ENCODE measurements around the gene TENM4.

The TENM4 gene

DNA sequence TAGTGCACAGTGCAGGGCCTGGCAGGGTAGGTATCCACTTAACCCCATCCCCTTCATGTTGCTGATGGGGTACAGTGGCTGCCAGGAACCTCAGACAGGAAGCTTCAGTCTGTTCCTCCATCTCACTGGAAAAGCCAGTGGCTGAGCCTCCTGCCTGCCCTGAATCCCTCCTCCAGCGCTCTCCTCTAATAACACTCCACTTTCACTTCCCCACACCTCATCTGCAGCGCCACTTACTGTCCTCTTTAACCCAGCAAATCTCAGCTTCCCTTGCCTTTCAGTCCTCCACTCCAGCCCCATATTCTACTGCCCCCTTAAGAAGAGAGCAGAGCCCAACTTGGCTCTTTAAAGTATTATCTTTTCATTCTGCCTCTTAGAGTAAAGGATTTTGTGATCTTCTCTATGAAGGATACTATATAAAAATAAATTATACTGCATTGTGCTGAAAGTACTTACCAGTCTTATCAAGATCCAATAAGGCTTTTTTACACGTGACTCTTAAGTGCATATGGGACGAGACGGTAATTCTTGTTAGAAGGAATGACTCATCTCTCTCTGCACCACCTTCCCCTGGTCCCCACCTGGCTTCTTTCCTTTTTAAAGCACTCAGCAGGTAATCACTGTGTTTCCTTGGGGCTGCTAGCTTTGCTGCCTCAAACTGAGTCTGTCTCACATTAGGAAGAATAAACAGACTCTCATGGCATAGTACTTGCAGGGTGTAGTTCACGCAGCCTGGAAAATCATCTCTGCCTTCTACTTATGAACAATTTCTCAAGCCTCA, 628.1 kb downstream of the TENM4 start:
- DNase-seq (ENCODE audit: low spot score) = no peak

DNA sequence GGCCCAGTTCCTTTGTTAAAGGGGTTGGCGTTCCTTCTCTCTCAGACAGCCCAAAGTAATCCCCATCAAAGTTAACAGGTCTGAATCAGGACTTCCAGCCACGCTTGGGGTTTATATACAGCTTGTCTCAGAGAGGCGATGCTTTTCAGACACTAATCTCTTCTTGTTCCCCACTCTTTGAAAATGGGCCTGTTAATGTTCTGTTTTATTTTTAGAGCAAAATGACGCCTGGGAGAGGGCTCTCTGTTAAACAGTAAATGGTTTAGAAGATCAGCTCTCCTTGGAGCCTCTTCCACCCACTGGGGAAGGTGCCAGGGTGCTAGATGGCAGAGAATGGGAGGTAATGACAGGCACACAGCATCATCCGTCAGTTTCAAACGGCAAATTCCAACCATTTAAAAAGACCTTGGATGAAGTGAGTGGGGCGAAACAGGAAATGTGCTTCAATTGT, 630.2 kb downstream of the TENM4 start:
- DNase-seq (ENCODE audit: low spot score) = no peak

DNA sequence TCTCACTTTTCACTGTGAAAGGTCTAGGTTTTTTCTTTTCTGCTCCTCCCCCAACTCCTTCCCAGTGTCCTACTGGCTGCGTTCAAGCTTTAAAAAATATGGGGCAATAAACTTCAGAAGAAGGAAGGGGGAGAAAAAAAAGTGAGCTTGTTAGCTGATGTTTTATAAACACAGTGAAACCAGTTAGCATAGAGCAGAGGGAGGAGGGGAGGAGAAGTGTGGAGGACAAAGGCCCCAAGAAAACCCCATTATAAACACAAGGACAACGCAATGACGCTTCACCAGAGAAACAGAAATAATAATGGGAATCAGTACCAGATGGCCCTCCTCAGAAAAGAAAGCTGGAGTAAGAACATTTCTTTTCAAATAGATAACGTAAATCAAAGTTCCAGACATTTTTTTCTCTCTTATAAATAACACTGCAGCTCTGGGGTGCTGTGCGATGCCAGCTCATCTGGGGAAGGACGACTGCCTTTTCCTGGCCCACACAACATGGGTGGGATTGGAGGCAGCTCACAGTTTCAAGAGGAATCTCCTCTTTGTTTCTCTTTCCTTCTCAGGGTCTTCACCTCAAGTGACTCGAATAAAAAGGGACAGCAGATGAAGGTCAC, 630.8 kb downstream of the TENM4 start:
- DNase-seq (ENCODE audit: low spot score) = no peak

DNA sequence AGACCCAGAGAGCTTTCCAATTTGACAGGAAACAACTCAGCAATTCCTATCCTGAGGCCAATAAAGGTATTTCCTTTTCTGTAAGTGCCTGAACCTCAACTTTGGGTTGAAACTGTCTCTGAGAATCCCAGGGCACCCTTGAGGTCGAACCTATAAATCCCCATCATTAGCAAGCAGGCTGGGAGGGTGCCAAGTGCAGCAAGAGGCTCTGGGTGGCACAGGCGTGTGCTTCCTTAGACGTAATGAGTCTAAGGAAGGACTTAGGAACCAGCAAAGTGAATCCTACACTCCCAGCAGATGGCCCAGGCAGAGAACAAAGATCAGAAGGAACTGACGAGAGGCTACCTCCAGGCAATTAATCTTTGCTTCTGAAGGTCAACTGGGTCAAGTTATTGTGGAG, 631.9 kb downstream of the TENM4 start:
- no peak for DNase-seq (ENCODE audit: low spot score)

DNA sequence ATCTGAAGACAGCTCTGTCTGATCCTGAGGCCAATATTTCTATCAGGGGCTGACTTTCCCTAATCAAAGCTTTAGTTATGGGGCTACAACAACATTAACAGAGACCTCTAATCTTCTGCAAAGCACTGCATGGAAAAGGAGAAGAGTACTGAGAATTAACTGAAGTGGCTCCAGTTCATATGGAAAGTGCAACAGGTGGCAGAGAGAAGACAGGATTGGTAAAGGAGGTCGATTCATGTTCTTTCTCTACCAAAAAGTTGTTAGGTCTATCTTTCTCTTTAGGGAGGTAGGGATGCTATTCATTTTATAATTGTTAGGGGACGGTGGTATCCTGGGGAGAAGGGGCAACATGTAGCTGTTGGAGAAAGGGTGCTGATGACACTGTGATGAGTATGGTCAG, 633.5 kb downstream of the TENM4 start:
- no peak for DNase-seq (ENCODE audit: low spot score)

DNA sequence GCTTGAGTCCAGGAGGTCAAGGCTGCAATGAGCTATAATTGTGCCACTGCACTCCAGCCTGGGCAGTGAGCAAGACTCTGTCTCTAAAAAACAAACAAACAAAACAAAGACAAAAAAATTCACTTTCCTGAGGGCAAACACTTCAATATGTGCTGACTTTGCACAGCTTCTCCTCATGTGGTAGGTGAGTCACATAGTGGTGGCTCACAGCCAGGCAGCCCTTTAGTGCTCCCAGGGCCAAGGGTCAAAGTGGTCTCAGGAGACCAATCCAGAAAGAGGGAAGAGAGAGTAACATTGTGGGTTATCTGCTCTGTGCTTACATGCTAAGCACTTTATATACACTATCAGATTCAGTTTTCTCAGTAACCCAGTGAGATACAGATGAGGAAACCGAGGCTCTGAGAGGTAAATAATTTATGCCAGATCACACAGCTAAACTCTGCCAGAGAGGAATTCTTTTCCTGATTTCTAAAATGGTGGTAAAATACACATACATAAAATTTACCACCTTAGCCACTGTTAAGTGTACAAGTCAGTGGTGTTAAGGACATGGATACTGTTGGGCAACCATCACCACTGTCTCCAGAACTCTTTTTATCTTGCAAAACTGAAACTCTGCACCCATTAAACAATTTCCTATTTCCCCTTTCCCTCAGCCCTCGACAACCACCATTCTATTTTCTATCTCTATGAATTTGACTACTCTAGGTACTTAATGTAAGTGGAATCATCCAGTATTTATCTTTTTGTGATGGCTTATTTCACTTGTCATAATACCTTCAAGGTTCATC, 634.4 kb downstream of the TENM4 start:
- DNase-seq (ENCODE audit: low spot score) = no peak

DNA sequence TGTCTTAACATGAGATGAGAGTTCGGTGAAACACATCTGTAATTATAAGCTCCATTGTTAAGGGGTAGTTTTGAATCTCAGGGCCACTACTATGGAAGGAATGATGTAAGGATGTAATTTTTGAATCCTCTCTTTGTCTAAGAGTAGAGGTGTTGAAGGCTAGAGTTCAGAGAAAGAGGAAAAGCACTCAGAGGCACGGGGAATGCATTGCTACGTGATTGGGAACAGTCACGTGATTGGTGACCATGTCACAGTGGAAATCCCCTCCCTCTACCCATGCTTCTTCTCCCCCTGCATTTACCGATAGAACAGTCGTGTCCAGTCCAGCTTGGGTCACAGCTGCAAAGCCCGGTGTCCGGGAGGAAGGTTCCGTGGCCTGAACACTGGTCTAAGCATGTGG, 635.8 kb downstream of the TENM4 start:
- DNase-seq (ENCODE audit: low spot score) = no peak

DNA sequence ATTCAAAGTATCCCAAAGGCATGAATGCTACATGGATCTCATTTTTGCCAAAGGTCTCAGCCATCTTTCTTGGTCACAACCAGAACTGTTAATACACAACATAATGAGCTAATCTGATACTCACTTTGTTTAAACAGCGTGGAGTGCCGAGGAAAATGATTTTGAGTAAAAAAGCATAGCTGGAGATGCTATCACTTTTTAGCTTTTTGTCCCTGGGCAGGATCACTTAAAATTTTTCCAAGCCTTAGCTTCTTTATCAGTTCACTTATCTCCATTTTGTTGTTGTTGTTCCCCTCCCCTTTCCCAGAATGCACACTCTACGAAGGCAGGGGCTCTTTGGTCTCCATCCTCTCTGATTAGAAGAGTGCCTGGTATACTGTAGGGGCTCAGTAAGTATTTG, 636.8 kb downstream of the TENM4 start:
- no peak for DNase-seq (ENCODE audit: low spot score)

DNA sequence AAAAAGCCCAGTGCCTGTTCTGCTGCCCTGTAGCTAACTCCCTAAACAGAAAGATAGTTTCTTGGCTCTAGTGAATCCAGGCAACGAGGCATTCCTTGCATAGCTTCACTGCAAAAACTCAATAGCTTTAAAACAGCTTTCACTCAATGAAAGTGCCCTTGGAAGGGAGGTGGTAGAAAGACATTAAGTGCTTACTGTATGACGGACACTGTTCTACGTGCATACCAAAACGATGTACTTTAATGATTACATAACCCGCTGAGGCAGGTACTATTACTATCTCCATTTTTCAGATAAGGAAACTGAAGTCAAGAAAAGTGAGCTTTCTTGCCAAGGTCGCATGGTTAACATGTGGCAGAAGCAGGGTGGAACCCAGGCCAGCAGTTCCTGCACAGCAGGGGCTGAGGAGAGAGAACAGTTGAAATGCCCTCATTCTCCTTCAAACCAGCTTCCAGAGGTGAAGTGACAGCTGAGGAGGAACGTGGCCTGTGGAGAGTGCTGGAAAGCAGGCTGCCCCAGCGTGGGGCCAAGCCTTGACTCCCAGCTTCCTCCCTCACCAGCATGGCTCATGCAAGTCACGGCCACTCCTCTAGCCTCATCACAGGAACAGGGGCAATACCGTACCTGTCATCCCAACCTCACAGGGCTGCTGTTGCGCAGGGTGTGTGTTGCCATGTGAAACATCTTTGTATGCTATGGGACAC, 638.6 kb downstream of the TENM4 start:
- no peak for DNase-seq (ENCODE audit: low spot score)

DNA sequence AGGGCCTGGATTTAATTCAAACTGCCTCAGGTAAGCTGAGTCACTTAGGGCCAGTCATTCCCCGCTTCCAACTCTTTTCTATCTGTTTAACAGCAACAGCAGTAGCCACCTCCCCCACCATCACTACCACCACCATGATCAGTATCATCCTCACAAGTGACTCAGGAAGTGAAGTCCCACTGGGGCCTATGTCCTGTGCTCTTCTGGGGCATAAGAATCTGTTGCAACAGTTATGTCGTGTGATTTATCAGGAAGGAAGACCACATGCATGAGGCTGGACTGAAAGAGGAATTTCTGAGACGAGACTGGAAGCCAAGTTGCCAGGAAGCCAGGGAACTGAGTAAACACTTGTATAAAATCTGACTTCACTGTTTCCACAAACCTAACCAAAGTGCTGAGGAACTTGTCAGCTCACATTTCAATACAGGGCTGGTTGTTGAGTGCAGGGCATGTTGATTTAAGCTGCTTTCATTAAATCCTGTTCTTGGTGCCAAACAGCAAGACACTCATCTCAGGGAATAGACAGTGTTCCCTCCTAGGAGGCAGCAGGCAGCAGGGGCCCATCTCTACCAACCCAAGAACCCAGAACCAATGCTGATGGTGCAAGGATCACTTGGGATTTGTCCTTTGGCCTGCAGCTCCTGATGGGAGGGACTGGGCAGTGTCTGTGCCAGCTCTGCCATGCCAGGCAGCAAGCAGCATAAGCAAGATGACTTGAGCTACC, 639.5 kb downstream of the TENM4 start:
- no peak for DNase-seq (ENCODE audit: low spot score)

DNA sequence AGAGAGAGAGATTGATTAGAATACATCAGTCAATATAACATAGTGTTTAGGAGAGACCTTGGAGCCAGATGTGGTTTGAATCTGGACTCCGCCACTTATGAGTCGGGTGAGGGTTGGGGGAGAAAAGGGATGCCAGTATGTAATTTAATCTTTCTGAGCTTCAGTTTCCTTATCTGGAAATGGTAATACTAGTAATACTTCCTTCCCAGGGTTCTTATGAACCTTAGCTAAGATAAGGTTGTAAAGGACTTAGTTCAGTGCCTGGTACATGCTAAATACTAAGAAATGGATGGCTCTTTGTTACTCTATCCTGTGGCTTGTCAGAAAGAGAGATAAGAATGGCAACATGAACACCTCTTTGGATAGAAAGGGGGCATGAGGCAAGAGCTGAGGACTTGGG, 640.1 kb downstream of the TENM4 start:
- DNase-seq (ENCODE audit: low spot score) = no peak

DNA sequence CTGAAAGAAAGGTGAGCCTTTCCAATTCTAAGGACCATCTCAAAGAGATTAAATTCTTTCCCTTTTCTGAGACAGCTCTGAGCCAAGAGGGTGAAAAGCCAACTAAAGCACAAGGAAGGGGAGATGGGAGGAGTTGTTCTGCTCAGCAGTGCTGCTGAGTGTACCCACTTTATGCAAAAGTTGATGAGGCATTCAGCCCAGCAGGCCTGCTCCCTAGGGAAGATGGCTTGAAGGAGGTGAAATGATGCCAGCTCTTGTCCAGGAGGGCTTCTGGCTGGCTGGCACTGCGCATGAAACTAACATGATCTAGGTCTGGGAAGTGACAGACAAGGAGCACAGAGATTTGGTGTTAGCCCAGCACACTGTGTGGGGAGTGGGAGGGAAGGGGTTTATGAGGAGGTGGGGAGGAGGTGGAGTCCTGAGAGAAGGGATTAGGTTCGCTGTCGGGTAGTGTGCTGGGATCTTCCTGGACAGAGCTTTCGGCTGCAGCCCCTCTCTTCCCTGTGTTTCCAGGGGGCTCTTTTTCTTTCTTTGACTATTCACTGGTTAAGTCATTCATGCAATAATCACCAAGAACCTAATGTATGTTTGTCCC, 640.6 kb downstream of the TENM4 start:
- DNase-seq (ENCODE audit: low spot score) = no peak

DNA sequence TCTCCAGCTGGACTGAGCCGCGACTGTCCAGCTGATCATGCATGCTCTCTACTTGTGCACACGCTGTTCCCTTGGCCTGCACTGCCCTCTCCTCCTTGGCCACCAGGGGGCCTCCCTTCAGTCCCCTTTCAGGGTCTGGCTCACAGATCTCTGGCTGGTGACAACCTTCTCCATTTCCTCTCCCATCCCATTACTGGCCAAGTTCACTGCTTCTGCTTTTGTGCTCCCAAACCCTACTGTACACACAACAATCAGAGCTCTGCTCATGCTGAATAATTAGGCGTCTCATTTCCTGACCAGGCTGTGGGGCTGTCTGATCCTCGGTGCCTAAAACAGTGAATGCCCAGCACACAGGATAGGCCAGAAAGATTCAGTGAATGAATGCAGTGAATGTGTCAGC, 642.2 kb downstream of the TENM4 start:
- DNase-seq (ENCODE audit: low spot score) = peak; percentile 79

DNA sequence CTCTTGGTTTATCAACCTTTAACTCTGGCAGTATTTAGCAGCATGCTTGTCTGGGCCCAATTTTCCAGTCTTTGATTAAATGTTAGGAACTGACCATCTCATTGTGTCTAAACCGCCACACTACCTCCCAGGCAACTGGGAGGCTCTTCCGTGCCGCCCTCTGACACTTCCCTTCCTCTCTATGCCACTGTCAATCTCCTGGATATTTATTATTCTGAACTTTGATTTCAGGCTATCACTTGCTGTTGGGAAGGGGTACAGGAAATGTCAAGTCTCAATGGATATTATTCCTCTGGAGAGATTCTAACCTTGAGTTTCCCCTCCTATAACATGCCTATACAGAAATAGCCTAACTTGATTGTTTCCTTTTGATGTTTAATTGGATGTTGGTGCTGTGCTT, 643.3 kb downstream of the TENM4 start:
- no peak for DNase-seq (ENCODE audit: low spot score)

DNA sequence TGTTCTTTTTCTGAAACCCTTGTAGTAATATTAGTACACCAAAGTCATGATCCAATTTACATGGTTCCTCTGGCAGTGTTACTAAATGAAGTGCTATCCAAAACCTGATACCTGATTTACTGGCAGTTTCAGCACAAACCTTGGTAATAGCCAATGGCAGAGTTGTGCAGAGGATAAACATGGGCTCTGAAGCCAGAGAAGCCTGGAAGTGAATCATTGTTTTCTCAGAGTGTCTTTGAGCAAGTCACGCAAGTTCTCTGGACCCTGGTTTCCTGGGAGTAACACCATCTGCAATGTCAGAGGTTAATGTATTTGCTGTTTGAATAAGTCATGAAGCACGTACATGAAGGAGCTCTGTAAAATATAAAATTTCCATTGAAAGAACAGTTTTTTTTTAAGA, 643.9 kb downstream of the TENM4 start:
- DNase-seq (ENCODE audit: low spot score) = no peak

DNA sequence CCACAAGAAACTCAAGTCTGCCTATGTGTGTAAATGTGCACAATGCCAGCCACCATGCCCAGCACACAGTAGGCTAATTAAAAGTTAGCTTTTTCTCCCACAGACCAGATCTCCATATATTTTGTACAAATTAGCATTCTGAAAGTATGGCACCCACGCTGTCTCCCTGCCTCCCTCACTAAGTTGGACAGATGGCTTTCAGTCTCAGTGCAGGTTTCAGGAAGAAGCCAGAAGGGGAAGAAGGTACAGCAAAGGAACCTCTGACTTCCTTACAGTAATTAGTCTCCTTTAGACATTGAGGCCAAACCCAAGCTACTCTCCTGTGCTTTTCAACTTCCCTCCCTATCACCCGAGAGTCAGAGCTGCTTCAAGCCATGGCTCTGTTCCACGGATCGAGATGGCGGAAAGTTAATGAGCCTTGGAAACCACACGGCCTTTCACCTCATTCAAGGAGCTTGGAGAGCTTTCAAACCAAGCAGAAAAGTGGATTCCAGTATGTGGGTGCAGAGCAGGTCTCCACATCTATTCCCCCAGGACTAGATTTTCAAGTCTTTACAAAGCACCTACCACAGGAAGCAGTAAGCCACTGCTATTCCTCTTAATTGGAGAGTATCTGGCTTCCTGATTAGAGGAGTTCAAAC, 645.1 kb downstream of the TENM4 start:
- no peak for DNase-seq (ENCODE audit: low spot score)

DNA sequence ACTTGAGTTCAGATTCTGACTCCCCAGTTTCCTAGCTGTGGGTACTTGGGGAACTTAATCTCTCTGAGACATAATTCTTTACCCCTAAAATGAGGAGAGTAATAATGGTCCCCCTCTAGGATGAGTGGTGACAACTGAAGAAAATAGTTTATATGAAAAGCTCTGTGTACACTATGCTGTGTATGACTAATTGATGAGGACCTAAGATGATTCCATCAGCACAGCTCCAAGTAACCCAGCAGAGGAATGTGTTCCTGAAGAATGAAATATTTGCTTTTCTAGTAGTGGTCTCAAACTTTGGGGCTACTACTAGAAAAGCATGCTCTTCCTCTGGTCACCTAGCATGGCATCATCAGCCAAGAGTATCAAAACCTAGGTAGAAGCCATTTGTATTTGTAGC, 648.9 kb downstream of the TENM4 start:
- no peak for DNase-seq (ENCODE audit: low spot score)

DNA sequence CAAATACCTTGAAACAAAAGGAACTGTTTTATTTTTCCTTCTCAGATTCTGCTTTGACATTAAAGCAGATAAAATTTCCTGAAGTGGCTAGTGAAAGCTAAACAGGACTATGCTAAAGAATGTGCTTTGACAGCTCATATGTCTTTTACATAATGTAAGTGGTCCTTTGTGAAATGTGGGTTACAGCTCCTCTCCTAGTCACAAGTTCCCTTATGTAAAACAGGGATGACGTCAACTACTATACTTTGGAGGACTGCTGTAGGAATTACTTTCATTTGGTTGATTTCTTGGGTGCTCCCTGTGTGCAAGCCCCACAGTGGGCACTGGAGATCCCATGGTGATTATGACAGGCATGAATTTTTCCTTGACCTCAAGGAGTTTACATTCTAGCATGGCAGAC, 649.6 kb downstream of the TENM4 start:
- no peak for DNase-seq (ENCODE audit: low spot score)

DNA sequence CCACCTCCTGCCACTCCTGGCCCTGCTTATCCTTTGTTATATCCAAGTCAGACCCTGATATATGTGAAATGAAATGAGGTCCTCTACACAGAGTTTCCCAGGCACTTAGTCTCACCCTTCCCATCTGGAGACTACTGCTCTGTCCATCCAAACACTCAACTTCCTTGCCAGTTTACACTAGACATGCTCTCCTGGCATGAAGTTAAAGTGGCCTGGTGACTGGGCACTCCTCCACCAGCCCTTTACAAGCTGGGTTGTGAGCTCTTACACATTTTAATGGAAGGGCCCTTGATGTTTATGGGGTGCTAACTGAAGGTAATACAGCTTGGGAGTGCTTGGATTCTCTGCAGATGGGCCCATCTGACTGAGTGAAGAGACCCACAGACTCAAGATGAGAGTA, 650.0 kb downstream of the TENM4 start:
- DNase-seq (ENCODE audit: low spot score) = no peak

DNA sequence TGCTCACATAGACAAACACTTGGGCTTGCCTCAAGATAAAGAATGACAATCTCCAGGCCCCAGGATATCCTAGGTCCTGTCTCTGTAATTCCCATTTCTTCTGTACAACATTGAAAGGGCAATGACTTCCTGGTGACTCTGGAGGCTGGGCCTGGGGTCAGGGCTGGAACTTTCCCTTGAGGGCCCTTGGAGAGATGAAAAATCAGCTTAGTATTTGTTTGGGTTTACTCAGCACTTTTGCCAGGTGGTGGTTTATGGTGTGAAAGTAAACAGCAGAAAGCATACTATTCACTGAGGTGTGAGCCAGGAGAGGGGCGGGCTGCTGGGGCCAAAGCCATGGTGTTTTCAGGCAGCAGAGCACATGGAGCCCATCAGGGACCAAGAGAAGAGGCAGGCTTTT, 651.5 kb downstream of the TENM4 start:
- DNase-seq (ENCODE audit: low spot score) = no peak

DNA sequence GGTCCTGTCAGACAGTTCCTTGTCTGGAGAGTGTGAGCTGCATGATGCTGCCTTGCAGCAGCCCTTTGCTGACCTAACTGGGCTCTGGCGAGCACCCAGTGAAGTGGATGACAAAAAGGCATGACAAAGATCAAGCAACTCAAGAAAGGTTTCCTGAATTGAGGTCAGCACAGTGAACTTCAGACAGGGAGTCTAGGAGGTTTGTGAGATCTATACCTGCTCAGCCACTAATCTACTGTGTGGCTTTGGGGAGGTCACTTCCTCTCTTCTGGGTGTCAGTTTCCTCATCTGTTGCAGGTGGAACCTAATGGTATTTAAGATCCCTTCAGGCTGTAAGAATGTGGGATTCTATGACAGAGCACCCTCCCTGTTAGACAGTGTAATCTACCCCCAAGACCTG, 652.3 kb downstream of the TENM4 start:
- no peak for DNase-seq (ENCODE audit: low spot score)
